GM18507 (cell line): ENCODE data around the gene SESTD1.
"Not testable (repeated sequence)": the region's sequence is repeated elsewhere in the genome, so short reads cannot be mapped to it uniquely, and the experiment has no call there.

Source experiments
- DNase-seq: peaks from one replicate; pipeline ENCODE4 v3.0.0; 2011; ENCODE audit warnings: low read depth; ENCODE audit not compliant: insufficient read length; ENCODE audit errors: extremely low spot score
- FAIRE-seq: peaks from 2 replicates; lab custom pipeline; 2011; peaks lifted over from hg19 to GRCh38; lab: Jason Lieb, UNC

SESTD1 gene

DNA sequence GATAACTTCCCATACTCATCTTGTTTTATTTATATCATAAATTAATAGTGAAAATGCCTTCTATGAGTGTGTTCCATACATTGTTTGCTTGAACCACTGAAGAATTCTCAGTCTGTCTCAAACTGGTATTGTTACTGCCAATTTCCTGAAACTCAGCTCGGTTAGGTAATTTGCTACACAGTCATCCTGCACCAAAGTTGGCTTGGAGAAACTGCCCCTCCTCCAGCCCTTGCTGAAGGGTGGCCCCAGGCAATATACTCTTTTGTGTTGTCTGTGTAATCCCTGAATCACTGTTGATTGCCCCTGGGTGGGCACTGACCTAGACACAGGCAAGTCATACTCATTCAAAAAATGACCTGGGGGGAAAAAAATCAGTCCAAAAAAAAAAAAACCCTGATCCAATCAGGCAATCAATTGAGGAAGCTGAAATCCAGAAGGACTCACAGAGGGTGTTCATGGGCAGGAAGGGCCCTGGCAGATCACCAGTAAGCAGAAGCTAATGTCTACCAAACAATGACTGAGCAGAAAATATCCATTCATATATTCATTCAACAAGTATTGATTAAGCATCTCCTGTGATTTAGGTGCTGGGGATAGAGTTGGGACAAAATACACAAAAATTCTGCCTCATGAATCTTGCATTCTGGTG lies 3.8 kb upstream of the SESTD1 start:
- DNase-seq: no peak
- peak; percentile 9 for FAIRE-seq

DNA sequence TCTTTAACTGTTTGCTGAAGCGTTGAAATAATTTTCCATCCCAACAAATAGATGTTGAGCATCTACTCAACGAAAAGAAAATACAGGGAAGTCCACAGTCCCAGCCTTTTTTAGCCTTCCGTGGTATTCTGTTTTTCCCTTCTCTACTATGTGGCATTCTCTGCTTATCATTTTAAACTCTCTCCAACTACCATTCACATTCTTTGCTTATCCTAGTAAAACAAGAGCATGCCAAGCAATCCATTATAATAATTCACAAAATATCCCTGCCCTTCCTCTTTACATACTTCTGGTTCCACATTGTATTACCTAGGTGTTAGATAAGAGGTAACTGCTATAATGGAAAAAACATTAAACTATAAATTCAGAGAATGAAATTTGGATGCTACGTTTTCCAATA lies 1.6 kb upstream of the SESTD1 start:
- FAIRE-seq: no peak
- no peak for DNase-seq

- DNase-seq: no peak
- FAIRE-seq: no peak
Observed at GRCh38 chr2:179265082-179265510, 464 bp upstream of the SESTD1 start.

- no peak for DNase-seq
- peak; percentile 67 for FAIRE-seq
Observed at GRCh38 chr2:179263446-179264367, 925 bp downstream of the SESTD1 start.

- FAIRE-seq: peak; percentile 62
- DNase-seq: no peak
Observed at GRCh38 chr2:179263015-179263414, 1.6 kb downstream of the SESTD1 start.

DNA sequence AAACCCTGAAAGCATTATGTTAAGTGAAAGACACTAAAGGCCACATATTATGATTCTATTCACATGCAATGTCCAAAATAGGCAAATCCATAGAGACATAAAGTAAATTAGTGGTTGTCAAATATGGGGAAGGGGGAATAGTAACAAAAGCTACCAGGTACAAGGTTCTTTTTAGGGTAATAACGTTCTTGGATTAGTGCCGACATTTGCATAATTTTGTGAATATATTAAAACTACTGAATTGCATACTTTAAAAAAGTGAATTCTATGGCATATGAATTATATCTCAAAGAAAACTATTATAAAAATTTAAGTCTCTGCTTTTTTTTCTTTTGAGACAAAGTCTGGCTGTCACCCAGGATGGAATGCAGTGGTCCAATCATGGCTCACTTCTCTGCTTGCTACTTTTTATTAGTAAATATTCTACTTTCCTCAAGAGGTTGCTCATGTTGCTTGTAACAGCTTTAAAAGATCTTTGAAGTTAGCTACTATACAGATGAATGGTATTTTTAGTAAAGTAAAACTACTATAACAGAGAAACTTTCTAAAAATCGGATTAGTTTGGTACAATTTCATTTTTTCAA lies 2.5 kb downstream of the SESTD1 start:
- FAIRE-seq: no peak
- no peak for DNase-seq

DNA sequence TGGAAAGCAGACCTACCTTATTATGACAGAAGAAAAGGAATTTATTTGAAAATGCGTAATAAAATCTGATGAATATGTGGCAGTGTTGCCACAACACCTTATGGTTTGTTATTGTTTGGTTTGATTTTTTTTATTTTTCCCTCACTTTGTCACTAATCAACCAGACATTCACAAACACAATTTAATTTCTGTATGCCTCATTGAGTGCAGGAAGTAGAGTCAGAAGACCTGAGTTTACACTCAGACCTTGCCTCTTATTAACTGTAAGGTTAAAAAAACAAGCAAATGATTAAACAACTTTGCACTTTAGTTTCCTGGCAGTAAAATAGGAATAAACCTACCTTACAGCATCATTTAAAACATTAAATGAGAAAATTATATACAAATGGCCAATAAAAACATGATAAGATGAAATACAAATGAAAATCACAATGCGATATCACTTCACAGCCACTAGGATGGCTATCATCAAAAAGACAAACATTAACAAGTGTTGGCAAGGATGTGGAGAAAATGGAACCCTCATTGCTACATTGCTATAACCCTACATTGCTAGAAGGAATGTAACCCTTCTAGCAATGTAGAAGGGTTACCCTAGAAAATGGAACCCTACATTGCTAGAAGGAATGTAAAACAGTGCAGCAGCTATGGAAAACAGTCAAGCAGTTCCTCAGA lies 3.3 kb downstream of the SESTD1 start:
- peak; percentile 56 for FAIRE-seq

GRCh38 chr2:179260224-179260623 lies 4.4 kb downstream of the SESTD1 start:
- no peak for DNase-seq
- FAIRE-seq: no peak

More for the DNA sequence above, 3.3 kb downstream of the SESTD1 start:
- DNase-seq: no peak

DNA sequence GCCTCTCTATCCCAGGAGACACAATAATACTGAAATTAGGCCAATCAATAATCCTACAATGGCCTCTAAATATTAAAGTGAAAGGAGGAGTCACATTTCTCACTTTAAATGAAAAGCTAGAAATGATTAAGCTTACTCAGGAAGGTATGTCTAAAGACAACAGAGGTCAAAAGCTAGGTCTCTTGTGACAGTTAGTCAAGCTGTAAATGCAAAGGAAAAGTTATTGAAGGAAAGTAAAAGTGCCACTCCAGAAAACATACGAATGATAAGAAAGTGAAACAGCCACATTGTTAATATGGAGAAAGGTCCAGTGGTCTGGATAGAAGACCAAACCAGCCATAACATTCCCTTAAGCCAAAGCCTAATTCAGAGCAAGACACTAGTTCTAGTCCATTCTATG lies 9.5 kb downstream of the SESTD1 start:
- FAIRE-seq (peak; percentile 70), DNase-seq (no peak)

- peak; percentile 67 for FAIRE-seq
- DNase-seq: no peak
Observed at GRCh38 chr2:179253226-179253625, 11.4 kb downstream of the SESTD1 start.

DNA sequence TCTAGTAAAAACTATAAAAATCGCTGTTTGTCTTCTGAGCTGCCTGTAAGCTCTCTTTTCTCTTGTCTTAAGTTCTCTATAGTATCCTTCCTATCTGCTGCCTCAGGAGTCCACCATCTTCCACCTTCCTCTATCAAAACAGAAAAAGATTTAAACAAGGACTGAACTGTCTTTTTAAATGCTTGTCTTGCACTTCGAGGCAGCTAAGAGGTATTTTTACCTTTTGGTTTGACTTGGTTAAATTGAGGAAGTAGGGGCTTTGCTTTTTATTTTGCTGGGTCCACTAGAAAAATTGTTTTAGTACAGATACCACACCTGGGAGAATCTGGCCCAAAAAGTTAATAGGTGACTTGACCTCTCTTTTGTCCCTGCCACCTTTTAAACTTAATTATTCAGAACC lies 12.2 kb downstream of the SESTD1 start:
- DNase-seq (no peak), FAIRE-seq (peak; percentile 85)

- FAIRE-seq: peak; percentile 31
Observed at GRCh38 chr2:179251870-179252269, 12.8 kb downstream of the SESTD1 start.

GRCh38 chr2:179250848-179251504 lies 13.7 kb downstream of the SESTD1 start:
- DNase-seq: no peak
- FAIRE-seq: no peak

More at GRCh38 chr2:179251870-179252269, 12.8 kb downstream of the SESTD1 start:
- no peak for DNase-seq

DNA sequence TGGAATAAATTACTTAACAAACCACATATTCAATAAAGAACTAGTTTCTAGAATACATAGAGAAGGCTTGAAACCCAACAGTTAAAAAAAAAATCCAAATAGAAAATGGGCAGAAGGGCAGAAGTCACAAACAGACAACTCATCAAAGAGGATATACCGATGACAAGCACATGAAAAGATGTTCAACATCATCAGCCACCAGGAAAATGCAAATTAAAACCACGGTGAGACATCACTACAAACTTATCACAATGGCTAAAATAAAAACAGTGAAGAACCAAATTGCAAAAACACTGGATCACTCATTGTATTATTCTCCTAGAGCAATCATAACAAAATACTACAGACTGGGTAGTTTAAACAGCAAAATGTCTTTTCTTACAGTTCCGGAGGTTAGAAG lies 14.5 kb downstream of the SESTD1 start:
- peak; percentile 46 for FAIRE-seq

DNA sequence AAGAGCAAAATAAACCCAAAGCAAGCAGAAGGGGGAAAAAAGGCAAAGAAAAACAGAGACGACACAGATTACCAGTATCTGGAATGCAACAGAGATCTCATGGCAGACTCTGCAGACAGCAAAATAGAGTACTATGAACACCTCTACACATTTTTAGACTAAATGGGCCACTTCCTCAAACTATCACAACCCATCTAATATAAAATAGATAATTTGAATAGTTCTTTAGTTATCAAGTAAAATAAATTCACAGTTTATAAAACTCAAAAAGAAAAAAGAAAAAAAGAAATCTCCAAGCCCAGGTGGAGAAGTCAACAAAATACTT lies 16.6 kb downstream of the SESTD1 start:
- DNase-seq (no peak), FAIRE-seq (no peak)

More for the DNA sequence above, 14.5 kb downstream of the SESTD1 start:
- no peak for DNase-seq

- FAIRE-seq (no peak), DNase-seq (no peak)
Observed at GRCh38 chr2:179247318-179248023, 17.2 kb downstream of the SESTD1 start.

DNA sequence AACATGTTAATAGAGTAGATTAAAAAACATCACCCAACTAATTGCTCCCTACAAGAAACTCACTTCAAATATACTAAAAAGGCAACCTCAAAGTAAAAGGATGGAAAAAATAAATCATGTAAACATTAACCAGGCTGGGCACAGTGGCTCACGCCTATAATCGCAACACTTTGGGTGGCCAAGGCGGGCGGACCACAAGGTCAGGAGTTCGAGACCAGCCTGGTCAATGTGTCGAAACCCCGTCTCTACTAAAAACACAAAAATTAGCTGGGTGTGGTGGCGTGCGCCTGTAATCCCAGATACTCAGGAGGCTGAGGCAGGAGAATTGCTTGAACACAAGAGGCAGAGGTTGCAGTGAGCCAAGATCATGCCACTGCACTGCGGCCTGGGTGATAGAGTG lies 18.8 kb downstream of the SESTD1 start:
- not testable (repeated sequence) for DNase-seq, FAIRE-seq

DNA sequence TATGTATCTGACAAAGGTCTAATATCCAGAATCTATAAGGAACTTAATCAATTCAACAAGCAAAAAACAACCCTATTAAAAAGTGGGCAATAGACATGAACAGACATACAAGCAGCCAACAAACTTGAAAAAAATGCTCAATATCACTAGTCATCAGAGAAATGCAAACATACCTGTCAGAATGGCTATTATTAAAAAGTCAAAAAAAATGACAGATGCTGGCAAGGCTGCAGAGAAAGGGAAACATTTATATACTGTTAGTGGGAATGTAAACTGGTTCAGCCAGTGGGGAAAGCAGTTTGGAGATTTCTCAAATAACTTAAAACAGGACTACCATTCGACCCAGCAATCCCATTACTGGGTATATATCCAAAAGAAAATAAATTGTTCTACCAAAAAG lies 21.6 kb downstream of the SESTD1 start:
- DNase-seq (no peak), FAIRE-seq (peak; percentile 18)
